ENCODE data around the gene FOXN1. TPM values are rescaled to one million over a fixed set of nuclear protein-coding genes. Genes with fewer than 3 reads are reported as not detected.

Gene FOXN1
- total RNA-seq, 1 experiment from 2014 or later: not detected

- TF ChIP-seq ATF2 (CRISPR knock-in tag; IDR thresholded peaks at IDR 0.05; ENCODE audit: borderline replicate concordance, low read depth) (no peak), CBFB (CRISPR knock-in tag; IDR thresholded peaks at IDR 0.05; ENCODE audit: low read depth) (no peak), CTCF (IDR thresholded peaks at IDR 0.05) (no peak), EMX1 (CRISPR knock-in tag; IDR thresholded peaks at IDR 0.05) (no peak), USF1 (CRISPR knock-in tag; IDR thresholded peaks at IDR 0.05) (peak; percentile 27; the same call in 1 of the 2 replicates), MYBL2 (CRISPR knock-in tag; IDR thresholded peaks at IDR 0.05) (no peak), ZNF396 (CRISPR knock-in tag; IDR thresholded peaks at IDR 0.05; ENCODE audit: borderline replicate concordance) (no peak), ZBTB43 (CRISPR knock-in tag; IDR thresholded peaks at IDR 0.05) (no peak), IRF1 (CRISPR knock-in tag; IDR thresholded peaks at IDR 0.05) (no peak), CREM (CRISPR knock-in tag; IDR thresholded peaks at IDR 0.05) (0 out of 2 replicates have a peak, but pooled peaks have one; percentile 31), CDX4 (CRISPR knock-in tag; IDR thresholded peaks at IDR 0.05; ENCODE audit: borderline replicate concordance) (no peak), ZMAT4 (CRISPR knock-in tag; IDR thresholded peaks at IDR 0.05) (no peak), ZNF317 (CRISPR knock-in tag; IDR thresholded peaks at IDR 0.05; ENCODE audit: borderline replicate concordance, low read depth) (no peak), FOXP4 (CRISPR knock-in tag; IDR thresholded peaks at IDR 0.05) (no peak; the same call in 1 of the 2 replicates), NFATC4 (CRISPR knock-in tag; IDR thresholded peaks at IDR 0.05) (no peak), OVOL2 (CRISPR knock-in tag; IDR thresholded peaks at IDR 0.05; ENCODE audit: borderline replicate concordance) (no peak)
- TF ChIP-seq, protein P1, sequence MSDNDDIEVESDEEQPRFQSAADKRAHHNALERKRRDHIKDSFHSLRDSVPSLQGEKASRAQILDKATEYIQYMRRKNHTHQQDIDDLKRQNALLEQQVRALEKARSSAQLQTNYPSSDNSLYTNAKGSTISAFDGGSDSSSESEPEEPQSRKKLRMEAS (CRISPR knock-in tag; IDR thresholded peaks at IDR 0.05): peak; percentile 48; the same call in 1 of the 2 replicates
These were observed 64.7 kb downstream of the FOXN1 start (continued) for GRCh38 chr17:28570716-28571360.

Data from WTC11 (cell line).